Transverse colon (tissue), 3 donors: Measurements from ENCODE around the gene ABCG1.

ENCODE experiments used
- EP300 ChIP-seq: sonication (generic); formaldehyde crosslinking; IDR thresholded peaks from one replicate; pipeline ENCODE4 v1.6.1; 2017; ENCODE audit warnings: antibody characterized with exemption, low read depth
- POLR2A ChIP-seq: fragments of 450-650 bp; IDR thresholded peaks from one replicate; pipeline ENCODE4 v1.6.1; 2016; ENCODE audit warnings: antibody characterized with exemption, mild to moderate bottlenecking, moderate library complexity
- TF ChIP-seq, protein P1 (sequence below), 5 experiments: fragments of 200-600 bp in 3 of 5; fragments of 450-650 bp in 2 of 5; sonication (generic) in 3 of 5; IDR thresholded peaks; 1 replicate in 2 of 5; 2 replicates in 3 of 5; pipeline ENCODE4 v1.5.1; 2016 to 2017; ENCODE audit warnings: antibody characterized with exemption in 5 of 5, inconsistent platforms in 3 of 5, mild to moderate bottlenecking in 2 of 5, moderate library complexity in 1 of 5

DNA sequence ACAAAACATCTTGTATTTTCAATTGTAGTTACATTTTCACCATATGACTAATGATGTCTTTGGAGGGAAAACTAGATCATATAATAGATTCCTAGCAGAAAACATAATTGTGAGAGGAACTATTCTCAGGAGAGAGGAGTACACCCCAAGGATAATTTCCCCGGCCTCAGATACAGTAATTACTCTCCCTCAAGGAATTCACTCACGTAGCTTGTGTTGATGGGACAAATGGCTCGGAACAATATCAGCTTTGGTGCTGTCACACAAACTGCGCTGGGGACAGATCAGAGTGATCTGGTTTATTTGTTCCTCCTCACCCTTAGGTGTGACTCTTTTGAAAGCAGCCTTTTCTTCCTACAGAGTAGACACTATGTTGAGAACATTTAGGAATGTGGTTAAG lies 11.2 kb downstream of the ABCG1 start:
- TF ChIP-seq EP300 (no peak), POLR2A (no peak)
- TF ChIP-seq, protein P1, sequence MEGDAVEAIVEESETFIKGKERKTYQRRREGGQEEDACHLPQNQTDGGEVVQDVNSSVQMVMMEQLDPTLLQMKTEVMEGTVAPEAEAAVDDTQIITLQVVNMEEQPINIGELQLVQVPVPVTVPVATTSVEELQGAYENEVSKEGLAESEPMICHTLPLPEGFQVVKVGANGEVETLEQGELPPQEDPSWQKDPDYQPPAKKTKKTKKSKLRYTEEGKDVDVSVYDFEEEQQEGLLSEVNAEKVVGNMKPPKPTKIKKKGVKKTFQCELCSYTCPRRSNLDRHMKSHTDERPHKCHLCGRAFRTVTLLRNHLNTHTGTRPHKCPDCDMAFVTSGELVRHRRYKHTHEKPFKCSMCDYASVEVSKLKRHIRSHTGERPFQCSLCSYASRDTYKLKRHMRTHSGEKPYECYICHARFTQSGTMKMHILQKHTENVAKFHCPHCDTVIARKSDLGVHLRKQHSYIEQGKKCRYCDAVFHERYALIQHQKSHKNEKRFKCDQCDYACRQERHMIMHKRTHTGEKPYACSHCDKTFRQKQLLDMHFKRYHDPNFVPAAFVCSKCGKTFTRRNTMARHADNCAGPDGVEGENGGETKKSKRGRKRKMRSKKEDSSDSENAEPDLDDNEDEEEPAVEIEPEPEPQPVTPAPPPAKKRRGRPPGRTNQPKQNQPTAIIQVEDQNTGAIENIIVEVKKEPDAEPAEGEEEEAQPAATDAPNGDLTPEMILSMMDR (IDR thresholded peaks at IDR 0.05): no peak
